ENCODE results near the gene TACO1.
A peak's percentile ranks its signal among the peaks of the same experiment; 100 is the strongest.

Gene TACO1

GRCh38 chr17:63564562-63564961 is 36.1 kb upstream of the TACO1 start:
- TF ChIP-seq, protein P1, sequence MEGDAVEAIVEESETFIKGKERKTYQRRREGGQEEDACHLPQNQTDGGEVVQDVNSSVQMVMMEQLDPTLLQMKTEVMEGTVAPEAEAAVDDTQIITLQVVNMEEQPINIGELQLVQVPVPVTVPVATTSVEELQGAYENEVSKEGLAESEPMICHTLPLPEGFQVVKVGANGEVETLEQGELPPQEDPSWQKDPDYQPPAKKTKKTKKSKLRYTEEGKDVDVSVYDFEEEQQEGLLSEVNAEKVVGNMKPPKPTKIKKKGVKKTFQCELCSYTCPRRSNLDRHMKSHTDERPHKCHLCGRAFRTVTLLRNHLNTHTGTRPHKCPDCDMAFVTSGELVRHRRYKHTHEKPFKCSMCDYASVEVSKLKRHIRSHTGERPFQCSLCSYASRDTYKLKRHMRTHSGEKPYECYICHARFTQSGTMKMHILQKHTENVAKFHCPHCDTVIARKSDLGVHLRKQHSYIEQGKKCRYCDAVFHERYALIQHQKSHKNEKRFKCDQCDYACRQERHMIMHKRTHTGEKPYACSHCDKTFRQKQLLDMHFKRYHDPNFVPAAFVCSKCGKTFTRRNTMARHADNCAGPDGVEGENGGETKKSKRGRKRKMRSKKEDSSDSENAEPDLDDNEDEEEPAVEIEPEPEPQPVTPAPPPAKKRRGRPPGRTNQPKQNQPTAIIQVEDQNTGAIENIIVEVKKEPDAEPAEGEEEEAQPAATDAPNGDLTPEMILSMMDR (IDR thresholded peaks at IDR 0.05; ENCODE audit: insufficient read depth, missing control alignments), result no peak
- FAIRE-seq, result no peak
- DNase-seq (ENCODE audit: insufficient read length, low spot score), result no peak

- DNase-seq (ENCODE audit: insufficient read length, low spot score) (no peak), FAIRE-seq (no peak)
- TF ChIP-seq, protein P1 (IDR thresholded peaks at IDR 0.05; ENCODE audit: insufficient read depth, missing control alignments), result no peak
Measured at GRCh38 chr17:63567229-63567628, 33.5 kb upstream of the TACO1 start.

- TF ChIP-seq, protein P1 (IDR thresholded peaks at IDR 0.05; ENCODE audit: insufficient read depth, missing control alignments), result no peak
- FAIRE-seq, result no peak
- no peak for DNase-seq (ENCODE audit: insufficient read length, low spot score)
Measured at GRCh38 chr17:63568563-63568962, 32.1 kb upstream of the TACO1 start.

GRCh38 chr17:63571632-63572310 is 28.9 kb upstream of the TACO1 start:
- TF ChIP-seq, protein P1 (IDR thresholded peaks at IDR 0.05; ENCODE audit: insufficient read depth, missing control alignments), result no peak
- FAIRE-seq (no peak), DNase-seq (ENCODE audit: insufficient read length, low spot score) (no peak)

DNA sequence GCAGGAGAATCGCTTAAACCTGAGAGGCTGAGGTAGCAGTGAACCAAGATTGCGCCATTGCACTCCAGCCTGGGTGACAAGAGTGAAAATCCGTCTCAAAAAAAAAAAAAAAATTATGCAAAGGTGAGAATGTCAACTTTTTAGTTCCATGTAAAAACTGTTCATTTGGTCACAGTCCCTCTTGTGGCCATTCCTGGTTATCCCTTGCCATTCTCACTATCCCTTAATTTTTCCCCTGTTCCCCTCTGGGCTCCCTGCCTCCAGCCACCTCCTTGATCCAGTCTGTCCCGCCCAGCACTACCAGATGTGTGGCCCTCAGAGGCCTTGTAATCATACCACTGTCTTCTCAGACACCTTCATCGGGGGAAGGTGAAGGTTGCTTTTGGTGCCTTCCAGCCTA is 27.1 kb upstream of the TACO1 start:
- FAIRE-seq (no peak), DNase-seq (ENCODE audit: insufficient read length, low spot score) (no peak)
- TF ChIP-seq, protein P1 (IDR thresholded peaks at IDR 0.05; ENCODE audit: insufficient read depth, missing control alignments), result peak; percentile 37

DNA sequence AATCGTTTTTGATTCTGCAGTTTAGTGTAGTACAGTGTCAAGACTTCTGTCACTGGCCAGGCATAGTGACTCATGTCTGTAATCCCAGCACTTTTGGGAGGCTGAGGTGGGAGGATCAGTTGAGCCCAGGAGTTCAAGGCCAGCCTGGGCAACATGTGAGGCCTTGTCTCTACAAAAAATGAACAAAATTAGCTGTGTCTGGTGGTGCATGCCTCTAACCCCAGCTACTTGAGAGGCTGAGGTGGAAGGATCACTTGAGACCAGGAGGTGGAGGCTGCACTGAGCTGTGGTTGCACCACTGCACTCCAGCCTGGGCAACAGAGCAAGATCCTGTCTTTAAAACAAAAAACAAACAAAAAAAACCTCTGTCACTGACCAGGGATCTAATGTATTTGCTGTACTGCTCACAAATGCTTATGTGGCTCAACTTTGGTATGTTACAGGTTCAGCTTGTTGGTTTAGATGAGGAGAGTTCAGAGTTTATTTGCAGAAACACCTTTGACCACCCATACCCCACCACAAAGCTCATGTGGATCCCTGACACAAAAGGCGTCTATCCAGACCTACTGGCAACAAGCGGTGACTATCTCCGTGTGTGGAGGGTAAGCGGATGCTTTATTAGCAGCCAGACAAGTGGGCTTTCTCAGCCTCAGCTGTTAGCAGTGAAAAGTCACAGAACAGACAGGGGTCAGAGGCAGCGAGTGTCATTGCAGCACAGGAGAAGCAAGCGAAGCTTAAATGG is 22.5 kb upstream of the TACO1 start:
- TF ChIP-seq, protein P1 (IDR thresholded peaks at IDR 0.05; ENCODE audit: insufficient read depth, missing control alignments), result no peak
- DNase-seq (ENCODE audit: insufficient read length, low spot score) (no peak), FAIRE-seq (no peak)

DNA sequence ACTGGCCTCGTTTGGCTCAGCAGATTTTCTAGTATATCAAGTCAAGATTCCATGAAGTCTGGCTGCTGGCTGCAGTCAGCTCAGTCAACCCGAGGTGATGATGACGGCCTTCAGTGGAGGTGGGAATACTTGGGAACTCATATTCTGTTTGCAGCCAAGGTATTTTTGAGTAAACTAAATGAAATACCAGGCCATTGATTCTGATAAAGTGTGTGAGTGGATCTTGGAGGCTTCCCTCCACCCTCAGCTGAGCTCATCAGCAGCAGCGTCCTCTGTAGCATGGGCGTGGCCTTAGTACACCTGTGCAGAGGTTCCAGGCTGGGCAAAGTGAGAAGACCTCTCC is 22.0 kb upstream of the TACO1 start:
- FAIRE-seq (no peak), DNase-seq (ENCODE audit: insufficient read length, low spot score) (no peak)
- TF ChIP-seq, protein P1 (IDR thresholded peaks at IDR 0.05; ENCODE audit: insufficient read depth, missing control alignments), result no peak
